PC-9 (cell line): ENCODE data around the gene KIFBP.

ENCODE experiments used
- CTCF ChIP-seq: fragments of 200-600 bp; sonication (generic); conservative IDR thresholded peaks from 2 replicates; pipeline ENCODE4 v1.6.1; 2017; ENCODE audit warnings: mixed run types, antibody characterized with exemption, mild to moderate bottlenecking, moderate library complexity
- EZH2 ChIP-seq: fragments of 200-600 bp; sonication (generic); IDR thresholded peaks from 2 replicates; pipeline ENCODE4 v1.8.0; 2017; ENCODE audit warnings: antibody characterized with exemption, low read depth

GRCh38 chr10:68957284-68957615, 31.4 kb upstream of the KIFBP start:
- TF ChIP-seq CTCF (no peak), EZH2 (no peak)
